ENCODE data around the gene GABBR2. TPM values are rescaled to one million over a fixed set of nuclear protein-coding genes. Genes with fewer than 3 reads are reported as not detected.

The GABBR2 gene
- total RNA-seq, 1 experiment from 2014 or later: 6.3 TPM

GRCh38 chr9:98367923-98368322 lies 340.8 kb downstream of the GABBR2 start:
- CTCF ChIA-PET: no interaction called here
- no TSS peak for BruUV-seq (replicated peaks)
- no peak overlapping the region for H3K4me3 ChIP-seq (ENCODE audit: low read depth in 2 of 2, low read length in 2 of 2)

GRCh38 chr9:98367371-98367900 lies 341.3 kb downstream of the GABBR2 start:
- Histone ChIP-seq H3K4me3 (ENCODE audit: low read depth in 2 of 2, low read length in 2 of 2) (no peak overlapping the region), H3K36me3 (ENCODE audit: control insufficient read depth, insufficient read depth, low read length) (no peaks in the 10 kb centered on the region), H3K27ac (ENCODE audit: low read length) (no peak overlapping the region), H3K27me3 (ENCODE audit: control insufficient read depth, insufficient read depth, low read length) (no peaks in the 10 kb centered on the region), H3K9me3 (ENCODE audit: control insufficient read depth, insufficient read depth, low read depth, low read length) (no peaks in the 10 kb centered on the region), H3K4me1 (ENCODE audit: control insufficient read depth, insufficient read depth, low read length) (no peaks in the 10 kb centered on the region)
- in situ Hi-C loops (cut with HindIII; ENCODE audit: low pct_unique_long_range_greater_than_20kb, low sequenced_read_pairs) (no loop called here), intact Hi-C loops (cut with micrococcal nuclease; ENCODE audit: unreplicated experiment) (no loop called here)
- ChIA-PET CTCF (no interaction called here), POLR2A (no interaction called here)
- no peak for TF ChIP-seq TCF7L2 (IDR thresholded peaks at IDR 0.05; ENCODE audit: low read depth, low read length)
- TF ChIP-seq REST (IDR thresholded peaks at IDR 0.05; ENCODE audit: insufficient read depth in 1 of 2, low read depth in 2 of 2, low read length in 1 of 2): no peak
- TF ChIP-seq SIN3A (IDR thresholded peaks at IDR 0.05; ENCODE audit: borderline replicate concordance, insufficient read depth, low read depth, low read length): no peak
- no peak for TF ChIP-seq CTCF (IDR thresholded peaks at IDR 0.05)
- TF ChIP-seq POLR2AphosphoS5 (IDR thresholded peaks at IDR 0.05; ENCODE audit: low read depth, low read length): no peak
- no TSS peak for BruUV-seq (replicated peaks)
- ATAC-seq: no peak
- no peak for DNase-seq (ENCODE audit: low read depth, low spot score)

More at GRCh38 chr9:98367923-98368322, 340.8 kb downstream of the GABBR2 start:
- H3K27me3 ChIP-seq (ENCODE audit: control insufficient read depth, insufficient read depth, low read length): no peaks in the 10 kb centered on the region
- no peaks in the 10 kb centered on the region for H3K4me1 ChIP-seq (ENCODE audit: control insufficient read depth, insufficient read depth, low read length)
- H3K9me3 ChIP-seq (ENCODE audit: control insufficient read depth, insufficient read depth, low read depth, low read length): no peaks in the 10 kb centered on the region
- H3K36me3 ChIP-seq (ENCODE audit: control insufficient read depth, insufficient read depth, low read length): no peaks in the 10 kb centered on the region
- no peak overlapping the region for H3K27ac ChIP-seq (ENCODE audit: low read length)
- no peak for TF ChIP-seq REST (IDR thresholded peaks at IDR 0.05; ENCODE audit: insufficient read depth in 1 of 2, low read depth in 2 of 2, low read length in 1 of 2)
- TF ChIP-seq CTCF (IDR thresholded peaks at IDR 0.05): no peak
- TF ChIP-seq POLR2AphosphoS5 (IDR thresholded peaks at IDR 0.05; ENCODE audit: low read depth, low read length): no peak
- TF ChIP-seq SIN3A (IDR thresholded peaks at IDR 0.05; ENCODE audit: borderline replicate concordance, insufficient read depth, low read depth, low read length): no peak
- no peak for TF ChIP-seq TCF7L2 (IDR thresholded peaks at IDR 0.05; ENCODE audit: low read depth, low read length)
- POLR2A ChIA-PET: interaction anchor here (0.7 kb wide), 1 partner anchor 82 kb away, joined by 9 read pairs; no protein-coding TSS in a partner anchor
- intact Hi-C loops (cut with micrococcal nuclease; ENCODE audit: unreplicated experiment): no loop called here
- no peak for DNase-seq (ENCODE audit: low read depth, low spot score)
- no peak for ATAC-seq
- in situ Hi-C loops (cut with HindIII; ENCODE audit: low pct_unique_long_range_greater_than_20kb, low sequenced_read_pairs): no loop called here
